Activated naive CD4-positive, alpha-beta T cell treated with anti-CD3 and anti-CD28 coated beads, Interleukin-2, amount 50 U/mL, for 16 hours (primary cell): ENCODE data around the gene CAPG.
"Not testable (repeated sequence)": the region's sequence is repeated elsewhere in the genome, so short reads cannot be mapped to it uniquely, and the experiment has no call there.

Source experiments
- DNase-seq: peaks from one replicate; pipeline ENCODE4 v3.0.0-alpha.2; 2020

CAPG gene, protein sequence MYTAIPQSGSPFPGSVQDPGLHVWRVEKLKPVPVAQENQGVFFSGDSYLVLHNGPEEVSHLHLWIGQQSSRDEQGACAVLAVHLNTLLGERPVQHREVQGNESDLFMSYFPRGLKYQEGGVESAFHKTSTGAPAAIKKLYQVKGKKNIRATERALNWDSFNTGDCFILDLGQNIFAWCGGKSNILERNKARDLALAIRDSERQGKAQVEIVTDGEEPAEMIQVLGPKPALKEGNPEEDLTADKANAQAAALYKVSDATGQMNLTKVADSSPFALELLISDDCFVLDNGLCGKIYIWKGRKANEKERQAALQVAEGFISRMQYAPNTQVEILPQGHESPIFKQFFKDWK

GRCh38 chr2:85409845-85410583, at the start of gene CAPG:
TSS of gene CAPG (minus strand) at chr2:85410366. CDS start at chr2:85402145, 8,221 bp downstream.
- DNase-seq, result no peak

DNA sequence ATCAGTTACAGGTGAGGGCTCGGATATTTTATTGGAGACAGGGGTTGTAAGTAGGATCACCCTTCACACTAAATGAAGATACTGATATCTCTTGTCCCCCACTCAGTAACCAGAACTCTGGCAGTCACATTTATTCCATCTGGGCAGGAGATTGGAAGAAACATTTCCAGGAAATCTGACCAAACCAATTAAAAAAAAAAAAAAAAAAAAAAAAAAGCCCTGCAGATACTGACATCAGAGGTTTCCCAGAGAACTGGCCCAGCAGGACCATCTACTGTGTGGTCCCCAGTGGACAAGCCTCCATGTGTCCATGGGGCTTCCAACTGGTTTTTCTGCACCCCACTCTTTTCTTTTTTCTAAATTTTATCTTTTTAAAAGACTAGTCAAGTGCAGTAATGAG, 49.6 kb upstream of the CAPG start:
- DNase-seq, result no peak

DNA sequence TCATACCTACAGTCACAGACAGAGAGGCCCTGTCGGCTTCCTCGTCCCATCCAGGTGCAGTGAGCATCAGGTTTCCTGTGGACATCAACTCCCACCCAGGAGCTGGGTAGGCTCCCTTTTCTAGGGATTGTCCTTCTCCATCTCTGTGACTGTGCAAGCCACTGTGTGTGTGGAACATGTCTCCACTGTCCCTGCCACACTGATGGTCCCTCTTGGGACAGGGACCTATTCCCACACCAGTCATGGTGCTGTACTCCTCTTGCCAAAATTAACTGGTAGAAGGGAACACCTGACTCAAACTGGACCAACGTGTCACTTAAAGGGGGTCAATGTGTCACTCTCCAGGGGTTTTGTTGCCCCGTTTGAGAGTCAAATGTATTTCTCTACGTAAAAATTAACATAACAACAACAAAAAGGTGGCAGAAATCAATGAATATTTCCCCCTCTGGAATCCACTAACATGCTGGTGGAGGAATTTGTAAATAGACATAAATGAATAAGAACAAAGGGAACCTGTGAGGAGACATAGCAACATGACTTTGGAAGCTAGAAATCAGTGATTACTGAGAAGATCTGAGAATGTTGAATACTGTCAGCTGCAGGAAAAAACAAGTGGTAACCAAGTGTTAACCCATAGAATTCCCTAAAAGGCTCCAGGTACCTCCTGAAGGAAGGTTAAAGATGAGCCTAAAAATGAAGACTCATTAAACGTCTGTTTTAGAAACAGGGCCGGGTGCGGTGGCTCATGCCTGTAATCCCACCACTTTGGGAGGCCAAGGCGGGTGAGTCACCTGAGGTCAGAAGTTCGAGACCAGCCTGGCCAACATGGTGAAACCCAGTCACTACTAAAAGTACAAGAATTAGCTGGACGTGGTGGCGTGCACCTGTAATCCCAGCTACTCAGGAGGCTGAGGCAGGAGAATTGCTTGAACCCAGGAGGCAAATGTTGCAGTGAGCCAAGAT, 48.7 kb upstream of the CAPG start:
- no peak for DNase-seq

- no peak for DNase-seq
Observed at GRCh38 chr2:85457877-85458316, 47.7 kb upstream of the CAPG start.

GRCh38 chr2:85457043-85457442, 46.9 kb upstream of the CAPG start:
- no peak for DNase-seq

GRCh38 chr2:85455552-85456090, 45.5 kb upstream of the CAPG start:
- no peak for DNase-seq

DNA sequence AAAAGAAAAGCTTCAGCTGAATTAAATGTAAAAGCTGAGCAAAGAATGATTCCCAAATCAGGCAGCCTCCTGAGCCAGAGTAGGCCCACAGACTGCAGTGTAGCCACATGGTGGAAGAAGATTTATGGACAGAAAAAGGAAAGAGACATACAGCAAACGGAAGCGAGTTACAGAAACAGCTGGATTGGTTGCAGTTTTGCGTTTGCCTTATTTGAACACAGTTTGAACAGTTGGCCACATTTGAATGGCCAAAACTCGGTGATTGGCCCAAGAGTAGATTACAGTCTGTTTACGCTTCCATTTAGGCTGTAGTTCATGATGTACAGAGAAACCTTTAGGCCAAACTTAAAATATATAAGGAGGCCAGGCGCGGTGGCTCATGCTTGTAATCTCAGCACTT, 43.4 kb upstream of the CAPG start:
- no peak for DNase-seq

GRCh38 chr2:85452237-85452636, 42.1 kb upstream of the CAPG start:
- no peak for DNase-seq

GRCh38 chr2:85449214-85449588, 39.0 kb upstream of the CAPG start:
- no peak for DNase-seq

DNA sequence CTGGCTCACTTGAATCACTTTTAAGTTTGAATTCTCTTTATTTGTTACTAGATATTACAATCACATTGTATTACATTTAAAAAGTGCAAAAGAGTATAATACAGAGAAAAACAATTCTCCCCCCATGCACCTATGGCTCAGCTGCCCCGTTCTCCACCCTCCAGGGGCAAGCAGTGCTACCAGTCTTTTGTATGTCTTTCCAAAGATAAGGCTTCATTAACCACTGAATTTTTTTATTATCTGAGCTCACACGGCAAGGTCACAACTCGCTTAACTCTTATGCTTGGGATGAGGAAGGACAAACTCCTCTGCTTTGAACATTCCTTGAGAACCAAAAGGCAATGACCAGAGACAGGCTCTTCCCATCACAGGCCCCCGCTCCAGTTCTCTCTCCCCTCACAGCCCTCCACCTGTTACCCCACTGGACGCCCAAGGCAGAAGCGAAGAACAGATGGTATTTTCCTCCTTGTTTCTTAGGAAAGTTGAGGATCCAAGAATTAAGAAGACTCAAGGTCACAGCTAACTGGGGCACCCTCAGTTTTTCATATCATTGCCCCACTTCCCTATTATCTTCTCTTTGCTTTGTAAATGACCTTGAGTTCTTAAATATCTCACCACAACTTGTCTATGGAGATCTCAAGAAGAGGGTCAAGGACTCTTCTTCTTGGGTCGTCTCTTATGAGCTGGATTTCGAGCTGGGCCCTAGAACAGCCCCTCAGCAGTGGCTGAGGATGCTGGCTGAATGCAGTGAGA, 38.5 kb upstream of the CAPG start:
- no peak for DNase-seq

DNA sequence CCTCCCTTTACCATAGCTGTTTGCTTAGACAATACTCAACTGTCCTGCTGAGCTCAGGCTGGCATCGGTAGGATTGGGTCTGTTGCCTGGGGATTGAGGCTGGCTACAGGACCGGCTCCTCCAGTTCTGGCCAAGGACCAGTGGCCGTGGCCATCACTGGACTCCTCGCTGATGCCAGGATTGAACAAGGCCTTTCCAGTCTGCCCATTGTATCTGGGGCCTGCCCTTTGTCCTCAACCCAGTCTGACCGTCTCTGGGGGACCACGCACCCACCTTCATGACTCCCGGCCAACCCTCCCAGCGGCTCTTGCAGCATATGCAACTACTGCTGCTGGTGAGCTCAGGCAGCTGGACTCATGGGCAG, 37.0 kb upstream of the CAPG start:
- DNase-seq, result no peak

- no peak for DNase-seq
Observed at GRCh38 chr2:85446296-85447221, 36.4 kb upstream of the CAPG start.

DNA sequence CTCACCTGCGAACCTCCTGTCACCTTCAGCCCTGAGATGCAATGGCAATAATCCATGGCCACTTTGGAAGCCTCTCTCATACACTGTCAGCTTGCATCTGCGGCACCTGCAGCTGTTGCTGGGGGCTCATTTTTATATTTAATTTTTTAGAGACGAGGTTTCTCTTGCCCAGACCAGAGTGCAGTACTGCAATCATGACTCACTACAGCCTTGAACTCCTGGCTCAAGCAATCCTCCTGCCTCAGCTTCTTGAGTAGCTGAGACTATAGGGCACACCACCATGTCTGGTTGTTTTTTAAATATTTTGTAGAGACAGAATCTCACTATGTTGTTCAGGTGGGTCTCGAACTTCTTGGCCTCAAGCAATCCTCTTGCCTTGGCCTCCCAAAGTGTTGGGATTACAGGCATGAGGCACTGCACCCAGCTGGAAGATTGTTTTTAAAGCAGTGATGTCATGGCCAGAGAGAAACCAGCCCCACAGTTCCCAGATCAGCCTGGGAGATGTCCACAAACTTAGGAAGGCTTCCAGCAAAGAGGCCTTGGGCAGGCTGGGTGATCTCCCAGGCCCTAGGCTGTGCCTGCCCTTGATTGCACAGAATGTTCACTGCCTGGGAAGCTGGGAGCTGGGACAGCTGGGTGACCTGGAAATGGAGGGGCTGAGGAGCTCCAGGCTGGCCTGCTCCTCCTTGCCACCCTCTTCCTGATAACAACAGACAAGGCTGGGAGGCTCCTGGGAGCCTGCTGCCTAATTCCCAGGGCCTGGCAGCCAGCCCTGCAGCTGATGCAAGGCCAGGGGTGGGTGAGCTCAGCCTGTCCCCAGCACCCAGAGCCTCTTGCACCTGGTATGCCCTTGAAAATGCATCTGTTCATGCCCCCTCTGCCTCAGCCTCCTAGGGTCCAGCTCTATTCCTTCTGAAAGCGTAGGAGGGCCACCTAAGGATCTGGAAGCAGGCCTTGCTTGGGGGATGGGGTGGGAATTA, 35.4 kb upstream of the CAPG start:
- no peak for DNase-seq

GRCh38 chr2:85444629-85445172, 34.5 kb upstream of the CAPG start:
- no peak for DNase-seq

DNA sequence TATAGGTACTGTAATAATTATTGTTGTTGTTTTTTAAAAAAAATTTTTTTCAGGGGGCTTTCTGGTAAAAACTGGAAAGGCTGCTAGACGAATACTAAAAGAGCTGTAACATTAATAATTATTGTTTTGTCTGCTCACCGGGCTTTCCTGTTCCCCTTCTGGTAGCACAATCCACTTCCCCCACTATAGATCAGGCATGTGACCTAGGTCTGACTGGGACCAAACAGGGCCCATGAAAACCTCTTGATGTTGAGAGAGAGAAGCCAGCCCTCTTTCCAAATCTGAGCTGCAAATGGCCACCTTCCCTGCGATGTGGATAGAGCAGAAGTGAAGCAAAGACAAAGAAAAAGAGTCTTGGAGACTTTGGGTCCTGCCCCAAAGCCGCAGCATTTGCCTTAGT, 31.7 kb upstream of the CAPG start:
- no peak for DNase-seq

DNA sequence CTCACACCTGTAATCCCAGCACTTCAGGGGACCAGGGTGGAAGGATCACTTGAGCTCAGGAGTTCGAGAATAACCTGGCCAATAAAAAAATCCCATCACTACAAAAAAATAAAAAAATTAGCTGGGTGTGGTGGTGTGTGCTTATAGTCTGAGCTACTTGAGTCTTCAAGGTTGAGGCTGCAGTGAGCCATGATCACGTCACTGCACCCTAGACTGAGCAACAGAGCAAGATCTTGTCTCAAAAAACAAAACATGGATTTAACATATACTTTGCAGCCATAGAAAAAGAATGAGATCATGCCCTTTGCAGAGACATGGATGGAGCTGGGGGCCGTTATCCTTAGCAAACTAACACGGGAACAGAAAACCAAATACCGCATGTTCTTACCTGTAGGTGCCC, 30.6 kb upstream of the CAPG start:
- DNase-seq, result no peak

DNA sequence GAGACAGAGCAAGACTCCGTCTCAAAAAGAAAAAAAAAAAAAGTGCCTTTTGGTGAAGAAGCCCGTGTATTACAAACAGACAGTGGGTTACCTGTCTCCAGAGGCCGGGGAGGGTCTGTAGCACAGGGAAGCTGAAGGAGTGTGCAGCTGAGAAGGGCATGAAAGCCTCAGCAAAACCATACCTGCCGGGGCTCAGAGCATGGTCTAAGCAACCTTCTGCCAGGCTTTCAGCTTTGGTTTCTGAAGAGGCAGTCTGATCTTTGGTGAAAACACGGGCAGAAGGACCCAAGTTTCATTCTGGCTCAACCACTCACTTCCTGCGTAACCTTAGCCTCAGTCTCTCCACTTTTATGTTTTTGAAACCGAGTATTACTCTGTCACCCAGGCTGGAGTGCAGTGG, 29.8 kb upstream of the CAPG start:
- no peak for DNase-seq

DNA sequence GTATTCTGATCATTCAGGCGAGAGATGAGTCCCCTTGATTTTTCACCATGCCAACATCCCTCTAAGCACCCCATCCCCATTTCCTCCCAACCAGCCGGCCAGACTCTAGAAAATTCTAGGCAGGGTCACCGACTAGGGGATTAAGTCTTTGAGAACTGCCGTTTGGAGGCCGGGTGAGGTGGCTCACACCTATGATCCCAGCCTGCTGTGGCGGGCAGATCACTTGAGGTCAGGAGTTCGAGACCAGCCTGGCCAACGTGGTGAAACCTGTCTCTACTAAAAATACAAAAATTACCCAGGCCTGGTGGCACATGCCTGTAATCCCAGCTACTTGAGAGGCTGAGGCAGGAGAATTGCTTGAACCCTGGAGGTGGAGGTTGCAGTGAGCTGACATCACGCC, 29.4 kb upstream of the CAPG start:
- DNase-seq, result not testable (repeated sequence)

GRCh38 chr2:85439025-85439472, 28.9 kb upstream of the CAPG start:
- no peak for DNase-seq
